ENCODE results near the gene SNRPD2. TPM values are rescaled to one million over a fixed set of nuclear protein-coding genes. Genes with fewer than 3 reads are reported as not detected.

The SNRPD2 gene
- total RNA-seq, 2 donors from 2014 or later = 449 to 481 TPM

DNA sequence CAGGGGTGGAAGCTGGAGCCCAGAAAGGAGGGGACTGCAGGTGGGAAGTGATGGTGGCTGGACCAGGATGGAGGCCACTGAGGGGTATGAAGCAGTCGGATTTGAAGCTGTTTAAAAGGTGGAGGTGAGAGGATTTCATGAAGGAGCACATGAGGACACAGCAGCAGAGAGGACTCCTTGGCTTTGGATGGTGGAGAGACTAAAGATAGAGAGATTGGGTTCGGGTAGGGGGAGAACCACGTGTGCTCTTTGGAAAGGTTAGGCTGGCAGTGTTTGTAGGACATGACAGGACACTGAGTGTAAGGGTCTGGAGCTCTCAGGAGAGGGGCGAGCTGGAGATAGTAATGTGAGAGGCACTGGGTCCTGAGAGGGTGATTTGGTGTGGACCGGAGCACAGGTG is 8.8 kb downstream of the SNRPD2 start:
- H3K36me3 Mint-ChIP-seq (ENCODE audit: insufficient read depth in 2 of 2) = peaks cover 3 to 13% of the 10 kb centered on the region in 2 donors
- ATAC-seq (replicated peaks in 1 of 2) (no peak), DNase-seq (no peak)
- H3K27ac Mint-ChIP-seq = no peak overlapping the region
- H3K4me1 Mint-ChIP-seq (ENCODE audit: low read depth) = peaks cover 8% of the 10 kb centered on the region
- no peaks in the 10 kb centered on the region for H3K27me3 Mint-ChIP-seq (ENCODE audit: low read depth)
- no peak overlapping the region for H3K4me3 Mint-ChIP-seq
- H3K9me3 Mint-ChIP-seq = no peaks in the 10 kb centered on the region

- no peaks in the 10 kb centered on the region for H3K9me3 Mint-ChIP-seq
- H3K27ac Mint-ChIP-seq = peak overlapping the region; percentile 31
- ATAC-seq (replicated peaks in 1 of 2) (no peak), DNase-seq (no peak)
- peaks cover 16% of the 10 kb centered on the region for H3K4me1 Mint-ChIP-seq (ENCODE audit: low read depth)
- peaks cover 1 to 10% of the 10 kb centered on the region in 2 donors for H3K36me3 Mint-ChIP-seq (ENCODE audit: insufficient read depth in 2 of 2)
- H3K27me3 Mint-ChIP-seq (ENCODE audit: low read depth) = no peaks in the 10 kb centered on the region
- H3K4me3 Mint-ChIP-seq = peak overlapping the region; percentile 7 to 79
Measured at GRCh38 chr19:45682117-45682516, 9.6 kb downstream of the SNRPD2 start.

DNA sequence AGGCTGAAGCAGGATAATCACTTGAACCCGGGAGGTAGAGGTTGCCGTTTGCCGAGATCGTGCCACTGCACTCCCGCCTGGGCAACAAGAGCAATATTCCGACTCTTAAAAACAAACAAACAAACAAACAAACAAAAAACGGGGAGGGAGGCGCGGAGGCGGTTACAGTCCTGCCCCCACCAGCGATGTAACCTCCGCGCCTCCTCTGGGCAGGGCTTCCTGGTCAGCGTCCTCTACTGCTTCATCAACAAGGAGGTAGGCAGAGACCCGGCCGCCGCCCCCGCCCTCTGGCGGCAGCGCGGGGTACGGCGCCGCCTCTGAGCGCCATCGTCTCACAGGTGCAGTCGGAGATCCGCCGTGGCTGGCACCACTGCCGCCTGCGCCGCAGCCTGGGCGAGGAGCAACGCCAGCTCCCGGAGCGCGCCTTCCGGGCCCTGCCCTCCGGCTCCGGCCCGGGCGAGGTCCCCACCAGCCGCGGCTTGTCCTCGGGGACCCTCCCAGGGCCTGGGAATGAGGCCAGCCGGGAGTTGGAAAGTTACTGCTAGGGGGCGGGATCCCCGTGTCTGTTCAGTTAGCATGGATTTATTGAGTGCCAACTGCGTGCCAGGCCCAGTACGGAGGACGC is 10.2 kb downstream of the SNRPD2 start:
- ATAC-seq (replicated peaks in 1 of 2) = peak; percentile 88 to 92
- H3K27me3 Mint-ChIP-seq (ENCODE audit: low read depth) = no peaks in the 10 kb centered on the region
- DNase-seq = peak; percentile 87 to 95
- peaks cover 0 to 7% of the 10 kb centered on the region in 2 donors for H3K36me3 Mint-ChIP-seq (ENCODE audit: insufficient read depth in 2 of 2)
- H3K4me1 Mint-ChIP-seq (ENCODE audit: low read depth) = peaks cover 16% of the 10 kb centered on the region
- H3K9me3 Mint-ChIP-seq = no peaks in the 10 kb centered on the region
- H3K4me3 Mint-ChIP-seq = peak overlapping the region; percentile 79 to 89
- no peak overlapping the region for H3K27ac Mint-ChIP-seq

- Mint-ChIP-seq H3K4me1 (ENCODE audit: low read depth) (peaks cover 16% of the 10 kb centered on the region), H3K9me3 (no peaks in the 10 kb centered on the region), H3K27ac (peak overlapping the region; percentile 29), H3K36me3 (ENCODE audit: insufficient read depth in 2 of 2) (no peaks in the 10 kb centered on the region), H3K27me3 (ENCODE audit: low read depth) (no peaks in the 10 kb centered on the region), H3K4me3 (peak overlapping the region; percentile 86 to 89)
- peak; percentile 85 to 86 for DNase-seq
- peak; percentile 58 to 60 for ATAC-seq (replicated peaks in 1 of 2)
Measured at GRCh38 chr19:45677351-45678230, 14.2 kb downstream of the SNRPD2 start.

GRCh38 chr19:45676851-45677263 is 14.9 kb downstream of the SNRPD2 start:
- H3K36me3 Mint-ChIP-seq (ENCODE audit: insufficient read depth in 2 of 2) = no peaks in the 10 kb centered on the region
- ATAC-seq (replicated peaks in 1 of 2) = peak; percentile 48 to 51
- peak overlapping the region; percentile 67 to 89 for H3K4me3 Mint-ChIP-seq
- H3K27me3 Mint-ChIP-seq (ENCODE audit: low read depth) = no peaks in the 10 kb centered on the region
- H3K4me1 Mint-ChIP-seq (ENCODE audit: low read depth) = peaks cover 12% of the 10 kb centered on the region
- H3K9me3 Mint-ChIP-seq = no peaks in the 10 kb centered on the region
- no peak overlapping the region for H3K27ac Mint-ChIP-seq
- peak; percentile 48 to 57 for DNase-seq

- Mint-ChIP-seq H3K9me3 (no peaks in the 10 kb centered on the region), H3K27me3 (ENCODE audit: low read depth) (peaks cover 16% of the 10 kb centered on the region), H3K4me1 (ENCODE audit: low read depth) (peaks cover 26% of the 10 kb centered on the region), H3K36me3 (ENCODE audit: insufficient read depth in 2 of 2) (peaks cover 0 to 4% of the 10 kb centered on the region in 2 donors), H3K27ac (no peak overlapping the region), H3K4me3 (no peak overlapping the region)
- DNase-seq = no peak
- ATAC-seq (replicated peaks in 1 of 2) = no peak
Measured at GRCh38 chr19:45674946-45675345, 16.8 kb downstream of the SNRPD2 start.

DNA sequence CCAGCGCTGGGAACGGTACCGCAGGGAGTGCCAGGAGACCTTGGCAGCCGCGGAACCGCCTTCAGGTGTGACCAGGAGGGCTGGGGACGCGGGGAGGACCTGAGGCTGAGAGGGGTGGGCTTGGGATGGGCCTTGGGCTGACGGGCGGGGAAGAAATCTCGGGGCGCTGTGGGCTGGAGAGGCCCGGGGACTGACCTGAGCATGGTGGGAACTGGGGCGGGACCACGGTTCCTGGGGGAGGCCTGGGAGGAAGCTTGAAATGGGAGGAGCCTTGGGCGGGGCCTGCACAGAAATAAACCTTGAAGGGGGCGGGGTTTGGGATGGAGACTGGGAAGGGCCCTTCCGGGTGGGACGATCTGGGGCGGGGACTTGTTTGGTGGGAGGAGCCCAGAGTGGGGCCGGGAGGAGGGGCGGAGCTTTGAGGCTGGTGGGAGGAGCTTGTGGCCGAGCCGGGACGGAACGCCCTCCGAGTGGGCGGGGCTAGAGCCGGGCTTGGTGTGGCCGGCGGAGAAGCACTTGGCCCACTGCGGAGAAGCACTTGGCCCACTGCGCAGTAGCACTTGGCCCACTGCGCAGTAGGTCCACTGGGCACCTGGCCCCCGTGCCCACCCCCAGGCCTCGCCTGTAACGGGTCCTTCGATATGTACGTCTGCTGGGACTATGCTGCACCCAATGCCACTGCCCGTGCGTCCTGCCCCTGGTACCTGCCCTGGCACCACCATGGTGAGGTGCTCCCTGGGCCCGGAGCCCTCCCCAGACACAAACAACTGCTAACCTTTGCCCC is 20.9 kb downstream of the SNRPD2 start:
- peak overlapping the region; percentile 69 to 91 for H3K4me3 Mint-ChIP-seq
- H3K4me1 Mint-ChIP-seq (ENCODE audit: low read depth) = peaks cover 36% of the 10 kb centered on the region
- H3K27ac Mint-ChIP-seq = no peak overlapping the region
- peaks cover 3 to 4% of the 10 kb centered on the region in 2 donors for H3K36me3 Mint-ChIP-seq (ENCODE audit: insufficient read depth in 2 of 2)
- H3K9me3 Mint-ChIP-seq = no peaks in the 10 kb centered on the region
- DNase-seq (peak; percentile 80 to 87), ATAC-seq (replicated peaks in 1 of 2) (peak; percentile 16 to 18)
- peaks cover 22% of the 10 kb centered on the region for H3K27me3 Mint-ChIP-seq (ENCODE audit: low read depth)

GRCh38 chr19:45668342-45668871 is 23.3 kb downstream of the SNRPD2 start:
- DNase-seq (peak; percentile 32 to 48), ATAC-seq (replicated peaks in 1 of 2) (no peak)
- peaks cover 47% of the 10 kb centered on the region for H3K4me1 Mint-ChIP-seq (ENCODE audit: low read depth)
- H3K9me3 Mint-ChIP-seq = no peaks in the 10 kb centered on the region
- H3K36me3 Mint-ChIP-seq (ENCODE audit: insufficient read depth in 2 of 2) = peaks cover 3 to 4% of the 10 kb centered on the region in 2 donors
- peak overlapping the region; percentile 21 for H3K27ac Mint-ChIP-seq
- peak overlapping the region; percentile 89 to 91 for H3K4me3 Mint-ChIP-seq
- H3K27me3 Mint-ChIP-seq (ENCODE audit: low read depth) = peaks cover 22% of the 10 kb centered on the region

GRCh38 chr19:45667620-45668341 is 24.0 kb downstream of the SNRPD2 start, which contains the start of gene GIPR:
Gene GIPR (plus strand): TSS chr19:45668221. CDS start chr19:45669521, 1,300 bp downstream.
- Mint-ChIP-seq H3K36me3 (ENCODE audit: insufficient read depth in 2 of 2) (peaks cover 3 to 4% of the 10 kb centered on the region in 2 donors), H3K9me3 (no peaks in the 10 kb centered on the region), H3K4me1 (ENCODE audit: low read depth) (peaks cover 47% of the 10 kb centered on the region), H3K4me3 (peak within 1 kb of the TSS; percentile 89 to 91), H3K27me3 (ENCODE audit: low read depth) (peaks cover 22% of the 10 kb centered on the region), H3K27ac (peak within 1 kb of the TSS; percentile 21)
- peak; percentile 78 to 81 for DNase-seq
- peak; percentile 93 to 95 for ATAC-seq (replicated peaks in 1 of 2)

- no peak overlapping the region for H3K27ac Mint-ChIP-seq
- peaks cover 13% of the 10 kb centered on the region for H3K27me3 Mint-ChIP-seq (ENCODE audit: low read depth)
- peaks cover 31% of the 10 kb centered on the region for H3K4me1 Mint-ChIP-seq (ENCODE audit: low read depth)
- ATAC-seq (replicated peaks in 1 of 2) (no peak), DNase-seq (no peak)
- H3K4me3 Mint-ChIP-seq = no peak overlapping the region
- no peaks in the 10 kb centered on the region for H3K9me3 Mint-ChIP-seq
- H3K36me3 Mint-ChIP-seq (ENCODE audit: insufficient read depth in 2 of 2) = peaks cover 0 to 3% of the 10 kb centered on the region in 2 donors
Measured at GRCh38 chr19:45664575-45664974, 27.2 kb downstream of the SNRPD2 start.

DNA sequence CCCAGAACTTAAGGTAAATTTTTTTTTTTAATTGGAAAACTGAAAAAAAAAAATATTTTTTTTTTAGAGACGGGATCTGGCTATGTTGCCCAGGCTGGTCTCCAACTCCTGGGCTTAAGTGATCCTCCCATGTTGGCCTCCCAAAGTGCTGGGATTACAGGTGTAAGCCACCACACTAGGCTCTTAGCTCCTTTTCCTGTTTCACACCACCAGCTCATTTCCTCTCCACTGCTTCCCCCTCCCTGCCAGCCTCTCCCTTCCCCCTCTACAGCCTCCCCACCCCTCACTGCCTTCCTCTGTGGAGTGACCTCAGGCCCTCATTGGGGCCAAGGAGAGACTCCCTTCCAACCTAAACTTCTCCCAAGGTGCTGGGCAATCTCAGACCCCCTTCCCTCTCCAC is 28.0 kb downstream of the SNRPD2 start:
- H3K9me3 Mint-ChIP-seq = no peaks in the 10 kb centered on the region
- ATAC-seq (replicated peaks in 1 of 2) = no peak
- peaks cover 0 to 3% of the 10 kb centered on the region in 2 donors for H3K36me3 Mint-ChIP-seq (ENCODE audit: insufficient read depth in 2 of 2)
- DNase-seq = no peak
- H3K27ac Mint-ChIP-seq = no peak overlapping the region
- H3K27me3 Mint-ChIP-seq (ENCODE audit: low read depth) = peaks cover 8% of the 10 kb centered on the region
- H3K4me3 Mint-ChIP-seq = no peak overlapping the region
- H3K4me1 Mint-ChIP-seq (ENCODE audit: low read depth) = peaks cover 23% of the 10 kb centered on the region

- H3K9me3 Mint-ChIP-seq = no peaks in the 10 kb centered on the region
- ATAC-seq (replicated peaks in 1 of 2) = no peak
Measured at GRCh38 chr19:45660636-45661035, 31.1 kb downstream of the SNRPD2 start.

More at GRCh38 chr19:45660636-45661035, 31.1 kb downstream of the SNRPD2 start:
- Mint-ChIP-seq H3K27me3 (ENCODE audit: low read depth) (peaks cover 8% of the 10 kb centered on the region), H3K4me1 (ENCODE audit: low read depth) (peaks cover 11% of the 10 kb centered on the region), H3K36me3 (ENCODE audit: insufficient read depth in 2 of 2) (no peaks in the 10 kb centered on the region), H3K4me3 (no peak overlapping the region), H3K27ac (no peak overlapping the region)
- no peak for DNase-seq

All from activated T-cell treated with anti-CD3 and anti-CD28 coated beads, Interleukin-2, amount 50 U/mL, for 72 hours (primary cell).